Astrocyte of the spinal cord (primary cell): ENCODE results near the gene SLC19A1.
A peak's percentile ranks its signal among the peaks of the same experiment; 100 is the strongest.

Experiments used
- DNase-seq: peaks from one replicate; pipeline ENCODE4 v3.0.0; 2011; ENCODE audit warnings: low read depth, low spot score
- H3K4me3 ChIP-seq: 2 replicates; pipeline ENCODE4 v1.5.1; 2011; ENCODE audit warnings: low read depth, mild to moderate bottlenecking, low read length, moderate library complexity
- CTCF ChIP-seq: IDR thresholded peaks from 2 replicates; pipeline ENCODE4 v1.5.1; 2012; ENCODE audit warnings: low read depth, mild to moderate bottlenecking, low read length, inconsistent platforms
- in situ Hi-C: cut with HindIII; loops from 2 replicates; pipeline ENCODE4 v1.10.0; 2017; ENCODE audit warnings: low sequenced_read_pairs

Gene SLC19A1

GRCh38 chr21:45540601-45540970 lies 1.7 kb downstream of the SLC19A1 start:
- TF ChIP-seq CTCF, result peak; percentile 10
- DNase-seq, result no peak
- no peak overlapping the region for H3K4me3 ChIP-seq
- in situ Hi-C loops, result no loop called here

GRCh38 chr21:45539796-45540600 lies 2.2 kb downstream of the SLC19A1 start:
- H3K4me3 ChIP-seq, result no peak overlapping the region
- in situ Hi-C loops, result no loop called here
- no peak for TF ChIP-seq CTCF
- DNase-seq, result no peak

- in situ Hi-C loops, result no loop called here
- DNase-seq, result no peak
- no peak for TF ChIP-seq CTCF
- H3K4me3 ChIP-seq, result no peak overlapping the region
Measured at GRCh38 chr21:45539046-45539795, 3.0 kb downstream of the SLC19A1 start.

- H3K4me3 ChIP-seq, result no peak overlapping the region
- no peak for DNase-seq
- TF ChIP-seq CTCF, result no peak
- in situ Hi-C loops, result no loop called here
Measured at GRCh38 chr21:45538381-45539045, 3.7 kb downstream of the SLC19A1 start.

- DNase-seq, result no peak
- in situ Hi-C loops, result no loop called here
- no peak overlapping the region for H3K4me3 ChIP-seq
- no peak for TF ChIP-seq CTCF
Measured at GRCh38 chr21:45537746-45538291, 4.4 kb downstream of the SLC19A1 start.

GRCh38 chr21:45537111-45537745 lies 5.0 kb downstream of the SLC19A1 start:
- no peak for TF ChIP-seq CTCF
- no peak overlapping the region for H3K4me3 ChIP-seq
- DNase-seq, result no peak
- in situ Hi-C loops, result no loop called here
